HG03520 (cell line): ENCODE measurements around the gene MZB1.
"Not testable (repeated sequence)": the region's sequence is repeated elsewhere in the genome, so short reads cannot be mapped to it uniquely, and the experiment has no call there.

Source experiments
- ATAC-seq: cut with Tn5 transposase; IDR thresholded peaks from one replicate; pipeline ENCODE4 v1.9.1; 2021; ENCODE audit warnings: mild to moderate bottlenecking, moderate library complexity; ENCODE audit not compliant: unreplicated experiment

The MZB1 gene

GRCh38 chr5:139378101-139378825 is 11.4 kb downstream of the MZB1 start:
- no peak for ATAC-seq

- ATAC-seq = no peak
These were observed 12.5 kb downstream of the MZB1 start for GRCh38 chr5:139377226-139377625.

GRCh38 chr5:139376364-139376763 is 13.3 kb downstream of the MZB1 start:
- ATAC-seq = no peak

GRCh38 chr5:139374909-139375308 is 14.8 kb downstream of the MZB1 start:
- ATAC-seq = no peak

DNA sequence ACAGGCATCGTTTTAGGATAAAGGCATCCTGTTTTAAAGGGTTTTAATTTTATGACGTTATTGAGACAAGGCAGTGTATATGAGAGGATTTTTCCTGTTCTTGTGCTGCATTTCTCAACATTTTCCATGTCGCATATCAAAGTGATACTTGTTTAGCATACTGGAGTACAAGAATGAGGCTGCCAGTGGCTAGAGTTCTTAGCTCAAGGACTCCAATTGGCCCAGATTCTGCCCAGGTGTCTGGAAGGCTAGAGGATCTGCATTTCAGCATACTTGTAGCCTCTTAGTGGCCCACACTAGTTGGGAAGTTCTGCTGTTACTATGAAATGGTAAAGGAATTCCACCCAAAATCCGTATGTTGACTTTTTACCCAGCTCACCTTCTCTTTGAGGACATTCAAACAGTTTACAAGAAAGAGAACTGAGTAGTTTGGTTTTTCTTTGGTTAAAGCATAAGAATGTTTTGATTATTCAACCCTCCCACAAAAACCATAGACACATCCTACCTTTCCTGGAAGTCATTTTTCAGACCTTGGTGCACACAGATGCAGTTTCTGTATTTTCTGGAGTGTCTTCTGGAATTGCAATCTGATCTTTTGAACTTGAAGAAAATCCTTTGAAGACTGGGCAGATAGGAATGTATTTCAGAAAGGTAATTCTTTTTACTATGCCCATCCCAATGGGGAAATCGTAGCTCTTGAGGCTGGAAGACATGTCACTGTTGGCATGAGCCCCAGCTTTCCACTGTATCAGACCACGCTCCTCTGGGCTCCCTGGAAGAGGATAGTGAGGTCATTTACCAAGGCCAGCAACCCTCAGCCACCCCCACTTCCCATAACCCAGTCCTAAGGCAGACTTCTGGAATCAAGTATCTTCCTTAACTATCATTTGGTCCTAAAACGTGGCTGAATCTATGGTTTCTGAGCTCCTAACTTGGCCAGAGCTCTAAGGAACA is 18.0 kb downstream of the MZB1 start:
- no peak for ATAC-seq

DNA sequence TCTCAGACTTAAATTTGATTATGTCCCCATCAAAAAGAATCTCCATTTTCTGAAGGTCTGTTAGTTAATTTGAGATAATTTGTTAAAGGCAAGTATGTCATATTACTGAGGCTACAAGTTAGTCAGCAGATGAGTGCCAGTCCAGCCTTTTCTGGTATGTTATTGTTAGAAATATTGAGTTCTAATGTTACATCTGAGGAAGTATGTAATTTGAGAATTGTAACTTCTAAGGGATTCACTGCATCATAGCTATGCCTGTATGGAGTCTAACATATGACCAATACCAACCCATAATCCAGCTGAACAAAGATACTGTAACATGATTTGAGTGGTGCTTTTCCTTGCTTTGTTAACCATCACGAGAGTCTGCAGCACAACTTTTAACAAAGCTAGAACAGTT is 20.5 kb downstream of the MZB1 start:
- no peak for ATAC-seq

DNA sequence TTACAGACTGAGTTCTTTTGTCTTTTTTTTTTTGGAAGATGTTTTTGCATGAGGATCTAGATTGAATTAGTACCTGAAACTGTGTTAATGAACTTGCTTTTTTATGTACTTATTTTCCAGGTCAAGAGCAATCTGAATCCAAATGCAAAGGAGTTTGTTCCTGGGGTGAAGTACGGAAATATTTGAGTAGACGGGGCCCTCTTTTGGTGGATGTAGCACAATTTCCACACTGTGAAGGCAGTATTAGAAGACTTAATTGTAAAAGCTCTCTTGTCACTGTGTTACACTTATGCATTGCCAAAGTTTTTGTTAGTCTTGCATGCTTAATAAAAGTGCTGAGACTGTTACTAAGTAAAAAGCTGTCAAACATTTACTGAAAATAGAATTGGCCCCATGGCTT is 21.1 kb downstream of the MZB1 start:
- no peak for ATAC-seq

GRCh38 chr5:139364466-139364865 is 25.2 kb downstream of the MZB1 start:
- no peak for ATAC-seq

- no peak for ATAC-seq
These were observed 25.8 kb downstream of the MZB1 start for GRCh38 chr5:139363937-139364336.

DNA sequence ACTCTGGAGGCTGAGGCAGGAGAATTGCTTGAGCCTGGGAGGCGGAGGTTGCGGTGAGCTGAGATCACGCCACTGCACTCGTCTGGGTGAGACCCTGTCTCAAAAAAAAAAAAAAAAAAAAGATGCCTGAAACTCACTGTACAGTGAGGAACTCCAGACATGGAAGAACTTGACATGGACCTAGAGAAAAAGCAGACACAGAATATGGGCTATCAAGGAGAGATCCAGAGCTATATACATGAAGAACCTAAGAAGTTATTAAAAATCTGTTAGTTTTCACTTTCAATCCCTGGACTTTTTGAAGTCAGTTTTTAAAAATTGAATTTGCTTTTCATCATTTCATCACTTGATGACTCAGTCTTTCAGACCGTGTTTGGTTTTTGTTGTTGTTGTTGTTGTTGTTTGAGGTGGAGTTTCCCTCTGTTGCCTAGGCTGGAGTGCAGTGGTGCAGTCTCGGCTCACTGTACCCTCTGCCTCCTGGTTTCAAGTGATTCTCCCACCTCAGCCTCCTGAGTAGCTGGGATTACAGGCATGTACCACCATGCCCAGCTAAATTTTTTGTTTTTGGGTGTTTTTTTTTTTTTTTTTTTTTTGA is 27.8 kb downstream of the MZB1 start:
- ATAC-seq = no peak

DNA sequence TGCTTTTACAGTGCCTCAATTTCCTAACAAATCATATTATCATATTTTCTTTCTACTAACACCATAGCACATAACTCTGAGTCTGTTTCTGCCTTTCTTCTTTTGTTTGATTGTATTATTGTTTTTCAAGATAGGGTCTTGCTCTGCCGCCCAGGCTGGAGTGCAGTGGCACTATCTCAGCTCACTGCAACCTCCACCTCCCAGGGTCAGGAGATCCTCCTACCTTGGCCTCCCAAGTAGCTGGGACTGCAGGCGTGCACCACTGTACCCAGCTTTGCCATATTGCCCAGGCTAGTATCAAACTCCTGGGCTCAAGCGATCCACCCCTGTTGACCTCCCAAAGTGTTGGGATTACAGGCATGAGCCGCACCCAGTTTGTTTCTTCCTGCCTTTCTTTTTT is 29.3 kb downstream of the MZB1 start:
- no peak for ATAC-seq

DNA sequence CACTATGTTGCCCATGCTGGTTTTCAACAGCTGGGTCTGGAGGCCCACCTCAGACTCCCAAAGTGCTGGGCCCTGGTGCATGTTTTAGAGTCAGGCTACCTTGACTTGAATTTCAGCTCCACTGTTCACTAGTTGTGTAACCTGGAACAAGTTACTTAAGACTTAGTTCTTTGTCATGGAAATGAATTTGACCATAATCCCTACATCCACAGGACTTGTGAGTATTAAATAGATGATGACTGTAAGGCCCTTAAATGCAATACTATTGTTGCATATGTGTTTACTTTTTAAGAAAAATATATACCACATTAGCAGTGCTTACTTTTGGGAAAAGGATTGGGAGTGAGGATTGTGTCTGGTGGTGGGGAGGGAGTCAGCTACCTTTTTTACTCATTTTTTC is 31.6 kb downstream of the MZB1 start:
- ATAC-seq = no peak

GRCh38 chr5:139355900-139356299 is 33.8 kb downstream of the MZB1 start:
- not testable (repeated sequence) for ATAC-seq

DNA sequence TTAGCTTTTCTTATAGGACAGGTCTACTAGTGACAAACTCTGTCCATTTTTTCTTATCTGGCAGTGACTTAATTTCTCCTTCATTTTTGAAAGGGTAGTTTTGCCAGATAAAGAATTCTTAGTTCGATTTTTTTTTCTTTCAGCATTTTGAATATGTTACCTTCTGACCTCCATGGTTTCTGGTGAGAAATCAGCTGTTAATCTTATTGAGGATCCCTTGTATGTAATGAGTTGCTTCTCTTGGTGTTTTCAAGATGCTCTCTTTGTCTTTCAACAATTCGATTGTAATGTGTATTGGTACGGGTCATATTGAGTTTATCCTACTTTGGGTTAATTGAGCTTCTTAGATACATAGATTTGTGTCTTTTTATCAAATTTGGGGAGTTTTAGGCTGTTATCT is 35.5 kb downstream of the MZB1 start:
- ATAC-seq = no peak

- not testable (repeated sequence) for ATAC-seq
These were observed 41.9 kb downstream of the MZB1 start for GRCh38 chr5:139347863-139348262.

DNA sequence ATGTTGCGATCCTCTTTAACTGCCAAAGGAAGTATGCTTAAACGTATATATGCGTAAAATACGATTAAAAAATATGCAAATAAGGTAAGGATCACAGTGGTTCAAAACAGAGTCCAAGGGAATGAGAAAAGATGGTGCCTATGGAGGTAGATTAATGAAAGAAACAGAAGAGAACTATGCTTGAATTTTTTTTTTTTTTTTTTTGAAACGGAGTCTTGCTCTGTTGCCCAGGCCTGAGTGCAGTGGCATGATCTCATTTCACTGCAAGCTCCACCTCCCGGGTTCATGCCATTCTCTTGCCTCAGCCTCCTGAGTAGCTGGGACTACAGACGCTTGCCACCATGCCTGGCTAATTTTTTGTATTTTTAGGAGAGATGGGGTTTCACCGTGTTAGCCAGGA is 44.3 kb downstream of the MZB1 start:
- not testable (repeated sequence) for ATAC-seq

- ATAC-seq = no peak
These were observed 45.5 kb downstream of the MZB1 start for GRCh38 chr5:139344177-139344576.

- ATAC-seq = no peak
These were observed 46.2 kb downstream of the MZB1 start for GRCh38 chr5:139343476-139343875.

DNA sequence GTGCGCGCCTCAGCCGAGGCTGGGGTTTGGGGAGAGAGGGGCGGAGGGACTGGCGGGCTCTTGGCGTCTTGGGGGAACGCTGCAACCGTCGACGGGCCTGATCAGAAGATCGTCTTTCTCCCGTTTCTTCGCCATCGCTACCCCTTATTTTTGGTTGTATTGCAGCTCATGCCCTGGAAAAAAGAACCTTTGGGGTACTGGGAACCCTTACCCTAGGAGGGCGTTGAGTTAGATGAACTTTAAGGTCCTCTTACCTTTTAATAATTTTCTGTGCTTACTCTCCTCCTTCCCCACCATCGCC is 47.3 kb downstream of the MZB1 start:
- ATAC-seq = no peak

DNA sequence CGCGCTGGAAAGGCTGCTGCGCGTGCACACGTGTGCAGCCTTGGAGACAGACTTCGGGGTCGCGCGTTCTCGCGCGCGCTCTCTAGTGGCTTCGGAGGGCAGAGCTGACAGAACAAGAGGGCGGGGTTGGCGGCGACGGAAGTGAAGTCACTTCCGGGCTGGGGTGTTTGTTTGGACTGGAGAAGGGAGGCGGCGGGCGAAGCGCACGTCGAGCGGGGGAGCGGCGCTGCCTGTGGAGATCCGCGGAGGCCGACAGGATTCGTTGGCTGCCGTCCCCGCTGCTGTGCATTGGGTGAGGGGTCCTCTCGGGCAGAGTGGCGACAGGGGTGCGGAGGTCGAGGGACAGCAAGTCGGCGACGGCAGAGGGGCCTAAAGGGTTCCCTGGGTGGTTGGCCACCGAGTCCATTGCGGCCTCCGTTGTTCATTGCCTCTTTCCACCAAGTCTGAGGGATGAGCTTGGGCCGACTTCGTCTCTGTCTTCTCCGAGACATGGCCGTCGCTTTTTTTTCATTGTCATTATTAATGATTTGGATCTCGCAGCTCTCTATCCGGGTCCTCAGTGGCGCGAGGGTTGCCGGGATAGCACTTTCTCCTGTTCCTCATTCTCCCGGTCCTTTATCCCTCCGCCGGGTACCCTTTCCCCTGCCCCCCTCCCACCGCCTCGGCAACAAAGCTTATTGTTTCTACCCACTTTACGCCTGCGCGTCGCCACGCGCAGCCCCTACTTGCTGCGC is 47.9 kb downstream of the MZB1 start, which contains the start of gene PAIP2:
Gene PAIP2, plus strand, starts transcription at position 166 of the 734 bp plus-strand sequence. CDS start 21,931 bp downstream, outside the sequence.
- ATAC-seq = peak; percentile 90

- ATAC-seq = peak; percentile 24
These were observed 48.5 kb downstream of the MZB1 start for GRCh38 chr5:139341187-139341688.
